Activated gamma-delta T cell treated with anti-CD3 and anti-CD28 coated beads, Interleukin-2, amount 50 U/mL, for 16 hours (primary cell): ENCODE measurements around the gene ACLY.
A peak's percentile ranks its signal among the peaks of the same experiment; 100 is the strongest.

Source experiments
- DNase-seq: peaks from one replicate; pipeline ENCODE4 v3.0.0-alpha.2; 2020; ENCODE audit warnings: low read depth

Gene ACLY

GRCh38 chr17:41918314-41919164 lies at the start of gene ACLY:
TSS of gene ACLY (minus strand) at chr17:41918951. CDS start at chr17:41913873, 5,078 bp downstream.
- peak; percentile 94 for DNase-seq

DNA sequence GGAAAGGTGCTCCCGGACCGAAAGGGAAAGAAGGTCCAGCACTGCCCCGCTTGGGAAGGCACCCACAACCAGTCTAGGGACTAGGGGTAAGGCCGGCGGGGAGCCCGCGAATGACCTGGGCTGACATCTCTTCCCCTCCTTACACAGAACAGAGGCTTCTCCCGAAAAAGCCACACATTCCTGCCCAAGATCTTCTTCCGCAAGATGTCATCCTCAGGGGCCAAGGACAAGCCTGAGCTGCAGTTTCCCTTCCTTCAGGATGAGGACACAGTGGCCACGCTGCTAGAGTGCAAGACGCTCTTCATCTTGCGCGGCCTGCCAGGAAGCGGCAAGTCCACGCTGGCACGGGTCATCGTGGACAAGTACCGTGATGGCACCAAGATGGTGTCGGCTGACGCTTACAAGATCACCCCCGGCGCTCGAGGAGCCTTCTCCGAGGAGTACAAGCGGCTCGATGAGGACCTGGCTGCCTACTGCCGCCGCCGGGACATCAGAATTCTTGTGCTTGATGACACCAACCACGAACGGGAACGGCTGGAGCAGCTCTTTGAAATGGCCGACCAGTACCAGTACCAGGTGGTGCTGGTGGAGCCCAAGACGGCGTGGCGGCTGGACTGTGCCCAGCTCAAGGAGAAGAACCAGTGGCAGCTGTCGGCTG lies 49.3 kb upstream of the ACLY start:
- no peak for DNase-seq

- DNase-seq = no peak
Observed at GRCh38 chr17:41967141-41967920, 48.6 kb upstream of the ACLY start.

GRCh38 chr17:41966463-41967140 lies 47.9 kb upstream of the ACLY start, which contains the start of gene CNP:
TSS of gene CNP (plus strand) at chr17:41966795. CDS start at chr17:41966885, 90 bp downstream.
- peak; percentile 84 for DNase-seq

GRCh38 chr17:41965694-41966462 lies 47.1 kb upstream of the ACLY start:
- peak; percentile 26 for DNase-seq

GRCh38 chr17:41962768-41963434 lies 44.1 kb upstream of the ACLY start:
- DNase-seq = peak; percentile 59

- DNase-seq = no peak
Observed at GRCh38 chr17:41962111-41962510, 43.4 kb upstream of the ACLY start.

DNA sequence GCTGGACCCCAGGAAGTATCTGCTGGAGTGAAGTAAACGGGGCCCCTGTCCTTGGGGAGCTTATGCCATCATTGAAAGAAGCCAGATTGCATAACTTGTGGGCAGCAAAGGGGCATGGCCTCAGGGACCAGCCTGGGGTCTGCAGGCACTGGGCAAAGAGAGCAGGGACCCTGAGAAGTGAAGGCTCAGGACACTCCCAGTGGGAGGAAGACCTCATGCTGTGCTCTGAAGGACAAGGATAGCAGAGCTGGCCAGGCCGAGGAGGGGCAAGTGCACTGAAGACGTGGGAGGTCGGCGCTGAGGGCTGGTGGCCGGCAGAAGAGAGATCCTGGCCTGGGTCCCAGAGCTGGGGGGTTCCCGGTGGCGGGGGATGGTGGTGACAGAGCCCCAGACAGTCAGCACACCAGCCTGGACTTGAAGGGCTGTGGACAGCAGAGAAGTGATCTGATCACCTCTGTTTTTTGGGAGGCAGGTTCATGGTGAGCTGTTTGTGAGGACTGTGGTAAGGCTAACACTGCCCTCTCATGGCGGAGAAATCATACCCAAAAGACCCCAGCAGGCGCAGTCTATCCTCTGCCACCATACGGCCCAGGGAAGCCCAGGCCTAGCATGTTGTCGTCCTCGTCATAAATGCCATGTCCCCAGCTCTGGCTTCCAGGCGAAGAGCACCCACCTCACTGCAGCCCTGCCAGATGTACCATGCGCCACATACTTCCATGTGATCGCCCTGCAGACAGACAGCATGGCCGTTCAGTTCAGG lies 40.8 kb upstream of the ACLY start:
- DNase-seq = no peak

DNA sequence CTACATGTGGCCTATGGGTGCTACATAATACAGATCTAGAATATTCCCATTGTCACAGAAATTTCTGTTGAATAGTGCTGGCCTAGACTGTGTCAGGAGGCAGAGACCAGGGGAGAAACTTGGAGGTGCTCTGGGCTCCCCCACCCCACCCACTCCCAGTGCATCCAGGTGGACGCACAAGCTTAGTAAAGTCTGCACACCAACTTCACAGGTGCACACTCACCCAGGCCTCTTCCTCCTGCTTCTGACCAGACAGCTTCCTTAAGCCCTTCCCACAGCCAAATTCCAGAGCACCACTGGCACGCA lies 40.2 kb upstream of the ACLY start:
- DNase-seq = no peak

DNA sequence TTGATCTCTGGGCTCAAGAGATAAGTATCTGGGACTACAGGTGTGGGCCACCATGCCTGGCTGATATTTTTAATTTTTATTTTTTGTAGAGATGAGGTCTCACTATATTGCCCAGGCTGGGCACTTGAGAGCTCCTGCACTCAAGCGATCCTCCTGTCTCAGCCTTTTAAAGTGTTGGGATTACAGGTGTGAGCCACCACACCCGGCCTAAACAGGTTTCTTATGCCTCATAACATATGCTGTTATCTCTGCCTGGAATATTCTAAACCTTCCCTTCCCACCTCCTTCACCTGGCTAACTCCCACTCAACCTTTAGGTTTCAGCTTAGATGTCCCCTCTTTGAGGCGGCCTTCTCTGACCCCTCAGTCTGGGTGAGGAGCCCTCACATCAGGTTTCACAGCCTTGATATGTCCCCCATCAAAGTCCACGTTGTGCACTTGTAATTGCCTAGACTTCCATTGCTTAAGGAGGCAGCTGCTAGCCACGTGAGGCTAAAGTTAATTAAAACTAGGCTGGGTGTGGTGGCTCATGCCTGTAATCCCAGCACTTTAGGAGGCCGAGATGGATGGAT lies 39.2 kb upstream of the ACLY start:
- no peak for DNase-seq

- DNase-seq = no peak
Observed at GRCh38 chr17:41957031-41957868, 38.5 kb upstream of the ACLY start.

GRCh38 chr17:41956522-41956921 lies 37.8 kb upstream of the ACLY start:
- DNase-seq = no peak

DNA sequence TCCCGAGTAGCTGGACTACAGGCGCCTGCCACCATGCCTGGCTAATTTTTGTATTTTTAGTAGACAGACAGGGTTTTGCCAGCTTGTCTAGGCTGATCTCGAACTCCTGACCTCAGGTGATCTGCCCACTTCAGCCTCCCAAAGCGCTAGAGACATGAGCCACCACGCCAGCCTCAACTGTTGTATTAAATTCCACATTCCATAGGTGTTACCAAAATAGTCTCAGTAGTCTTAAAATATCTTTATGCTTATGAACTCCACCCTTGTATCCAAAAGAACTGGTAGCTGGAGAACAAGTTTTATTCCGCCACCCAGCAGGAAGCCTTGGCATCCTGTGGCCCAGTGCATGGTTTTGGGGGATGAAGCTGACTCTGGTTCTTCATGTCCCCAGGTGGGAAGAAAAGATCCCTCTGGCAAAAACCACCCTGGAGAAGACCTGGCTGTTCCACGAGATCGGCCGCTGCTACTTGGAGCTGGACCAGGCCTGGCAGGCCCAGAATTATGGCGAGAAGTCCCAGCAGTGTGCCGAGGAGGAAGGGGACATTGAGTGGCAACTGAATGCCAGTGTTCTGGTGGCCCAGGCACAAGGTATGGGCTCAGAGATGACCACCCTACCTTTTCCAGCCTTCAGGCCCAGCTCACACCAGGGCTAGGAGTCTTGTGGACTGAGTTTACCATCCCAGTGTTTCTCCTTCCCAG lies 30.2 kb upstream of the ACLY start:
- no peak for DNase-seq

DNA sequence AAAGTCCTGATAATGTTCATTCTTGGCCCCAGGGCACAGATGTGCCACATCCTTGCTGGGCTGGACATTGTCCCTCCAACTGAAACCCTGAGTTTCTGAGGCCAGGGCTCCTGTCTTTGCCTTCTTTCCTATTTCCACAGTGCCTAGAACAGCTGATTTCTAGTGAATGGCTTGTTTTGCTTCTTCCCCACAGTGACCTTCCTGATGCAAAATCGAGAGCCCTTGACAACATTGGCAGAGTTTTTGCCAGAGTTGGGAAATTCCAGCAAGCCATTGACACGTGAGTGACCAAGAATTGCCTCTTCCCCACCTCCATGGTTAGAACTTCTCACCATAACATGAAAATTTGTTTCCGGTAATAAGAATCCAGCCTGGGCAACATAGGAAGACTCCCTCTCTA lies 26.2 kb upstream of the ACLY start:
- DNase-seq = no peak

DNA sequence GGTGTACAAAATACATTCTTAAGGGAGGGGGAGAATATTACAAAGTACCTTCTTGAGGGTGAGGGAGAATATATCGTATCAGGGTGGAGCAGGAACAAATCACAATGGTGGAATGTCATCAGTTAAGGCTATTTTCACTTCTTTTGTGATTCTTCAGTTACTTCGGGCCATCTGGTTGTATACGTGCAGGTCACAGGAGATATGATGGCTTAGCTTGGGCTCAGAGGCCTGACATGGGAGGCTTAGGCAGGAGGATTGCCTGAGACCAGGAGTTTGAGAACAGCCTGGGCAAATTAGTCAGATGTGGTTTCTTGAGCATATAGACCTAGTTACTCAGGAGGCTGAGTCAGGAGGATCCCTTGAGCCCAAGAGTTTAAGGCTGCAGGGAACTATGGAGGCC lies 24.7 kb upstream of the ACLY start:
- DNase-seq = no peak

GRCh38 chr17:41942626-41943373 lies 24.0 kb upstream of the ACLY start:
- DNase-seq = no peak

DNA sequence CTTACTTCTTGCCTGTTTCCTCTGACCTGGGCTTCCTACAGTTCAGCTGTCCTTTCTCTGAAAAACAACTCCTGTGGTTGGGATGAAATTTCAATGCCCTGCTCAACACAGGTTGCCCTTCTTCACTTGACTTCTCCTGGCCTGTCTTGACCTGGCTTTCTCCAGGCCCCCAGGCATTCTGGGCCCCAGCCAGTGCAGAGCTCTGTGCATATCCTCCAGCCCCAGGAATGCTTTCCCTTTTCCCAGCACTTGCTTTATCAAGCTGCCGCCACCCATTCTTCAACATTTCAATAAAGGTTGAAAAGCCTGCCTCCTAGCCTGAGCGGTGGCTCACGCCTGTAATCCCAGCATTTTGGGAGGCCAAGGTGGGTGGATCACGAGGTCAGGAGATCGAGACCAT lies 22.4 kb upstream of the ACLY start:
- no peak for DNase-seq
